T-helper 22 cell (primary cell): ENCODE data around the gene GRHPR.
"Not testable (repeated sequence)": the region's sequence is repeated elsewhere in the genome, so short reads cannot be mapped to it uniquely, and the experiment has no call there.

Source experiments
- DNase-seq: peaks from one replicate; pipeline ENCODE4 v3.0.0-alpha.2; 2020; ENCODE audit warnings: low read depth

GRHPR gene

GRCh38 chr9:37422289-37423104 lies at the start of gene GRHPR:
Gene GRHPR (plus strand): TSS chr9:37422696. CDS start chr9:37422751, 55 bp downstream.
- peak; percentile 78 for DNase-seq

- DNase-seq: no peak
Observed at GRCh38 chr9:37372839-37373238, 49.7 kb upstream of the GRHPR start.

GRCh38 chr9:37373621-37374020 lies 48.9 kb upstream of the GRHPR start:
- no peak for DNase-seq

GRCh38 chr9:37374892-37375291 lies 47.6 kb upstream of the GRHPR start:
- no peak for DNase-seq

- no peak for DNase-seq
Observed at GRCh38 chr9:37377688-37378612, 44.5 kb upstream of the GRHPR start.

- no peak for DNase-seq
Observed at GRCh38 chr9:37378613-37379004, 43.9 kb upstream of the GRHPR start.

- no peak for DNase-seq
Observed at GRCh38 chr9:37379835-37380234, 42.7 kb upstream of the GRHPR start.

GRCh38 chr9:37380570-37380969 lies 41.9 kb upstream of the GRHPR start:
- no peak for DNase-seq

- no peak for DNase-seq
Observed at GRCh38 chr9:37381094-37381741, 41.3 kb upstream of the GRHPR start.

- no peak for DNase-seq
Observed at GRCh38 chr9:37382161-37382981, 40.1 kb upstream of the GRHPR start.

- DNase-seq: no peak
Observed at GRCh38 chr9:37382982-37383357, 39.5 kb upstream of the GRHPR start.

GRCh38 chr9:37383393-37383792 lies 39.1 kb upstream of the GRHPR start:
- DNase-seq: no peak

- DNase-seq: no peak
Observed at GRCh38 chr9:37383876-37384746, 38.4 kb upstream of the GRHPR start.

- DNase-seq: no peak
Observed at GRCh38 chr9:37385286-37385685, 37.2 kb upstream of the GRHPR start.

GRCh38 chr9:37386988-37387387 lies 35.5 kb upstream of the GRHPR start:
- no peak for DNase-seq

GRCh38 chr9:37390759-37391158 lies 31.7 kb upstream of the GRHPR start:
- no peak for DNase-seq

GRCh38 chr9:37392272-37392671 lies 30.2 kb upstream of the GRHPR start:
- no peak for DNase-seq

GRCh38 chr9:37395229-37395628 lies 27.3 kb upstream of the GRHPR start:
- no peak for DNase-seq

- DNase-seq: no peak
Observed at GRCh38 chr9:37395663-37396062, 26.8 kb upstream of the GRHPR start.

GRCh38 chr9:37397948-37398347 lies 24.5 kb upstream of the GRHPR start:
- DNase-seq: not testable (repeated sequence)
